Upper lobe of right lung (tissue), 1 donor: ENCODE measurements around the gene ADGRL1. TPM values are rescaled to one million over a fixed set of nuclear protein-coding genes. Genes with fewer than 3 reads are reported as not detected.
"Not testable (repeated sequence)": the region's sequence is repeated elsewhere in the genome, so short reads cannot be mapped to it uniquely, and the experiment has no call there.

ENCODE experiments used
- ATAC-seq: fragments of 200-7000 bp; cut with Tn5 transposase; one replicate; pipeline ENCODE4 v1.9.1; 2020; ENCODE audit warnings: mild to moderate bottlenecking, moderate library complexity
- DNase-seq: peaks from one replicate; pipeline ENCODE4 v3.0.0-alpha.2; 2020
- H3K27ac ChIP-seq: fragments of 200-600 bp; one replicate; pipeline ENCODE4 v1.8.0; 2022
- H3K27me3 ChIP-seq: fragments of 200-600 bp; one replicate; pipeline ENCODE4 v1.8.0; 2022; ENCODE audit warnings: mild to moderate bottlenecking
- H3K36me3 ChIP-seq: fragments of 200-600 bp; one replicate; pipeline ENCODE4 v1.8.0; 2022
- H3K4me1 ChIP-seq: fragments of 200-600 bp; one replicate; pipeline ENCODE4 v1.8.0; 2022
- H3K4me3 ChIP-seq: fragments of 200-600 bp; one replicate; pipeline ENCODE4 v1.8.0; 2022; ENCODE audit warnings: mild to moderate bottlenecking
- H3K9me3 ChIP-seq: fragments of 200-600 bp; one replicate; pipeline ENCODE4 v1.8.0; 2022
- CTCF ChIP-seq: fragments of 200-600 bp; IDR thresholded peaks from one replicate; pipeline ENCODE4 v1.8.0; 2022; ENCODE audit warnings: antibody characterized with exemption
- intact Hi-C: fragments of 100-400 bp; cut with DNase I; formaldehyde crosslinking; loops from one replicate; pipeline ENCODE4 v1.11.0; 2022
- long read RNA-seq: library from polyadenylated mRNA; unstranded; transcript quantifications from one replicate; pipeline ENCODE4 v2.0.0, GENCODE V29; 2021
- total RNA-seq: library from RNA; stranded (reverse); fragmentation: NEBNext Ultra II Directional; extraction: Animal tissue kit (Norgen Biotek cat#: 25700); gene quantifications from one replicate; pipeline ENCODE4 v1.2.1, GENCODE V29; 2021
- donor health status: DM: no; HTN: yes; CAD: no; lungs with severe emphysema.

ADGRL1 gene
- 26.3 TPM for total RNA-seq
- long read RNA-seq, partial matches to known transcripts = 2 of 17 reads
- long read RNA-seq, other reads (novel, unspliced or antisense) = 15 of 17 reads

GRCh38 chr19:14205452-14206287 lies at the start of gene ADGRL1:
ADGRL1 (minus strand) TSS chr19:14206169; CDS start chr19:14183602, 22,567 bp downstream.
- H3K36me3 ChIP-seq, DNase-seq, H3K4me1 ChIP-seq, intact Hi-C loops, H3K27me3 ChIP-seq, H3K9me3 ChIP-seq, ATAC-seq: not testable (repeated sequence)
- peak within 1 kb of the TSS; percentile 58 for H3K4me3 ChIP-seq
- H3K27ac ChIP-seq = peak within 1 kb of the TSS; percentile 70

GRCh38 chr19:14255316-14255715 lies 49.3 kb upstream of the ADGRL1 start:
- H3K27ac ChIP-seq, ATAC-seq, H3K4me3 ChIP-seq, DNase-seq, H3K4me1 ChIP-seq, intact Hi-C loops, H3K27me3 ChIP-seq, H3K9me3 ChIP-seq, H3K36me3 ChIP-seq: not testable (repeated sequence)

GRCh38 chr19:14253822-14254599 lies 48.0 kb upstream of the ADGRL1 start:
- DNase-seq, ATAC-seq, H3K4me3 ChIP-seq, H3K9me3 ChIP-seq, H3K27ac ChIP-seq, H3K4me1 ChIP-seq, intact Hi-C loops, H3K36me3 ChIP-seq, H3K27me3 ChIP-seq: not testable (repeated sequence)

GRCh38 chr19:14252136-14252535 lies 46.2 kb upstream of the ADGRL1 start:
- intact Hi-C loops, H3K36me3 ChIP-seq, H3K27me3 ChIP-seq, H3K4me1 ChIP-seq, H3K27ac ChIP-seq, H3K4me3 ChIP-seq, DNase-seq, H3K9me3 ChIP-seq, ATAC-seq: not testable (repeated sequence)

- Histone ChIP-seq H3K4me1 (peaks cover 5% of the 10 kb centered on the region), H3K27ac (no peak overlapping the region), H3K4me3 (no peak overlapping the region), H3K27me3 (peaks cover 6% of the 10 kb centered on the region), H3K9me3 (no peaks in the 10 kb centered on the region), H3K36me3 (no peaks in the 10 kb centered on the region)
- intact Hi-C loops = no loop called here
- TF ChIP-seq CTCF = no peak
- no peak for ATAC-seq
- DNase-seq = no peak
These were observed 44.9 kb upstream of the ADGRL1 start for GRCh38 chr19:14250870-14251269.

DNA sequence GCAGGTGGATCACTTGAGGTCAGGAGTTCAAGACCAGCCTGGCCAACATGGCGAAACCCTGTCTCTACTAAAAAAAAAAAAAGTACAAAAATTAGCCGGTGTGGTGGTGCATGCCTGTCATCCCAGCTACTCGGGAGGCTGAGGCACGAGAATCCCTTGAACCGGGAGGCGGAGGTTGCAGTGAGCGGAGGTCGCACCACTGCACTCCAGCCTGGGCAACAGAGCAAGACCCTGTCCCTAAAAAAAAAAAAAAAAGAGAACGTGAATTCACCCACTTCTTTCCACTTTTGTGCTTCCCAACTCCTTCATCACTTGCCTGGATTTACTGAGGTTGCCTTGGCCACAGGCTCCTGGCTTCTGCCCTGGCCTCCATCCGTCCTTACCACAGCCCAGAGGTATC lies 44.3 kb upstream of the ADGRL1 start:
- H3K27me3 ChIP-seq, H3K36me3 ChIP-seq, DNase-seq, ATAC-seq, H3K4me3 ChIP-seq, H3K4me1 ChIP-seq, intact Hi-C loops, H3K9me3 ChIP-seq, H3K27ac ChIP-seq: not testable (repeated sequence)

- H3K9me3 ChIP-seq, H3K27ac ChIP-seq, H3K4me1 ChIP-seq, DNase-seq, H3K36me3 ChIP-seq, ATAC-seq, H3K4me3 ChIP-seq, intact Hi-C loops, H3K27me3 ChIP-seq: not testable (repeated sequence)
These were observed 43.9 kb upstream of the ADGRL1 start for GRCh38 chr19:14249891-14250290.

DNA sequence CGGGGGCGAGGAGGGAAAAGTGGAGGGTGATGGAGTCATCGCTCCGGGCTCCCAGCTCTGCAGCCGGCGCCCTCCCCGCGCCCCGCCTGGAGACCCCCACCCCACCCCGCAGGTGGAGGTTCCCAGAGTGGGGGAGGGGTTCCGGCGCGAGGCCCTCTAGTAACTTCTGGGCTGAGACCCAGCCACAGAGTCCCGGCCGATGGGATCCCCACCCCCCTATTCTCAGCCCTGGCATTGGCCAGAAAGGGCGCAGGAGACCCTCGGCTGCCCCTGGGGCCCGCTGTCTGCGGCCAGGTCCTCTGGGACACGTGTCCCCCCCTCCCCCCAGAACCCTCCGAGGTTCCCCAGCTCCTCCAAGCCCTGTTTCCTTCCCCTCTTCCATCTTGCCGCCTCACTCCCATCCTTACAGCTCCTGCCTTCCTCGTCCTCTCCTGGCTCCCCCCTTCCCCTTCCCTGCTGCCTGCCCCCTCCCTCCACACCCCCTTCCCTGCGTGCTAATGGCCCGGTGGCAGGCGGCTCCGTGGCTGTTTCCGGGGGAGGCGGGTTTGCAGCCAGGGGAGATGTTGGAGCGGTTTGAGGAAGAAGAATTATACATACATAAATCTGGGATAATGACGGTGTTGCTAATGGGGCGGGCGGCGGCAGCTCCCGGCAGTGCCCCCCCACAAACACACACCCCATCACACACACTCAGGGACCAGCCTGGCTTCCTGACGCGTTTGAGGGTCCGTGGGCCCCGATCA lies 43.2 kb upstream of the ADGRL1 start:
- ATAC-seq = peak; percentile 37
- H3K4me3 ChIP-seq = peak overlapping the region; percentile 45
- intact Hi-C loops, H3K9me3 ChIP-seq, H3K4me1 ChIP-seq, H3K36me3 ChIP-seq, H3K27me3 ChIP-seq, DNase-seq: not testable (repeated sequence)
- peak overlapping the region; percentile 24 for H3K27ac ChIP-seq
